Measurements from ENCODE around the gene PCOLCE2. TPM values are rescaled to one million over a fixed set of nuclear protein-coding genes. Genes with fewer than 3 reads are reported as not detected.
A peak's percentile ranks its signal among the peaks of the same experiment; 100 is the strongest.

Gene PCOLCE2
- total and polyA plus RNA-seq, 8 donors: 0.23 to 2.5 (median 0.66) TPM

DNA sequence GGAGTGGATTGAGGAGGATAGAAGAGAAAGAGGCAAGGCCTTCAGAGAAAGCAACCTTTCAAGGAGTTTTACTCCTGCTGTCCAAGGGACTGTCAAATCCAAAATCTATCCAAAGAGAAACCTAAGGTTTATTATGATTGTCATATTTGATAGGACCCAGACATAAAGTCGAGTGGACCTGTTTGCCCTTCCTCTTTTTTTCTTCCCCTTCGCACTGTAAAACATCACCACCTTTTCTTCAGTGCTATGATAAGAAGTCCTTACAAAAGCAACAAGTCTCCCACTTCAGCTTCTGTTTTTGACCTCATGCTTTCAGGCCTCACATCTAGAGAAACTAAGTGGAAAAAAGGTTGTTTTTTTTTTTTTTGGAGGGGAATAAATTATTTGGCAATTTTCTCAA is 92.1 kb downstream of the PCOLCE2 start:
- 59 to 75% methylated on average over 2 of the region's 2 CpGs for WGBS, 2 donors
- intact Hi-C loops (cut with DNase I): no loop called here
- Histone ChIP-seq H3K27me3 (no peaks in the 10 kb centered on the region), H3K4me3 (no peak overlapping the region), H3K4me1 (no peaks in the 10 kb centered on the region), H3K36me3 (no peaks in the 10 kb centered on the region), H3K27ac (no peak overlapping the region), H3K9me3 (no peaks in the 10 kb centered on the region)
- DNase-seq (no peak), ATAC-seq (no peak), FAIRE-seq (no peak)
- TF ChIP-seq, protein P1, sequence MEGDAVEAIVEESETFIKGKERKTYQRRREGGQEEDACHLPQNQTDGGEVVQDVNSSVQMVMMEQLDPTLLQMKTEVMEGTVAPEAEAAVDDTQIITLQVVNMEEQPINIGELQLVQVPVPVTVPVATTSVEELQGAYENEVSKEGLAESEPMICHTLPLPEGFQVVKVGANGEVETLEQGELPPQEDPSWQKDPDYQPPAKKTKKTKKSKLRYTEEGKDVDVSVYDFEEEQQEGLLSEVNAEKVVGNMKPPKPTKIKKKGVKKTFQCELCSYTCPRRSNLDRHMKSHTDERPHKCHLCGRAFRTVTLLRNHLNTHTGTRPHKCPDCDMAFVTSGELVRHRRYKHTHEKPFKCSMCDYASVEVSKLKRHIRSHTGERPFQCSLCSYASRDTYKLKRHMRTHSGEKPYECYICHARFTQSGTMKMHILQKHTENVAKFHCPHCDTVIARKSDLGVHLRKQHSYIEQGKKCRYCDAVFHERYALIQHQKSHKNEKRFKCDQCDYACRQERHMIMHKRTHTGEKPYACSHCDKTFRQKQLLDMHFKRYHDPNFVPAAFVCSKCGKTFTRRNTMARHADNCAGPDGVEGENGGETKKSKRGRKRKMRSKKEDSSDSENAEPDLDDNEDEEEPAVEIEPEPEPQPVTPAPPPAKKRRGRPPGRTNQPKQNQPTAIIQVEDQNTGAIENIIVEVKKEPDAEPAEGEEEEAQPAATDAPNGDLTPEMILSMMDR (IDR thresholded peaks at IDR 0.05): no peak

DNA sequence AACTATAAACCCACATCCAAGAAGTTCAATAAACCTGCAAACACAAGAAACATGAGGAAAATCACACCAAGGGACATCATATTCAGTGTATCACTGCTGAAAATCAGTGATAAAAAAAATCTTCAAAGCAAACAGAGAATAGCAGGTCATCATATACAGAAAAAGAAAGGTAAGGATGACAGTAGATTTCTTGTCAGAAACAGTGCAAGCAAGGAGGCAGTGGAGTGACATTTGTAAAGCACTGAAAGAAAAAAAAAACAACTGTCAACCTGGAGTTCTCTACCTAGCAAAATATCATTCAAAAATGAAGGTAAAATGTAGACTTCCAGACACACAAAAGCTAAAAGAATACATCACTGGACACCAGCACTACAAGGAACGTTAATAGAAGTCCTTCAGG is 93.6 kb downstream of the PCOLCE2 start:
- Histone ChIP-seq H3K36me3 (no peaks in the 10 kb centered on the region), H3K27ac (no peak overlapping the region), H3K27me3 (no peaks in the 10 kb centered on the region), H3K9me3 (no peaks in the 10 kb centered on the region), H3K4me1 (no peaks in the 10 kb centered on the region), H3K4me3 (no peak overlapping the region)
- ATAC-seq (no peak), DNase-seq (no peak), FAIRE-seq (no peak)
- TF ChIP-seq, protein P1 (IDR thresholded peaks at IDR 0.05): no peak
- intact Hi-C loops (cut with DNase I): no loop called here
- WGBS, 2 donors: 57 to 70% methylated on average over 1 of the region's 1 CpG

DNA sequence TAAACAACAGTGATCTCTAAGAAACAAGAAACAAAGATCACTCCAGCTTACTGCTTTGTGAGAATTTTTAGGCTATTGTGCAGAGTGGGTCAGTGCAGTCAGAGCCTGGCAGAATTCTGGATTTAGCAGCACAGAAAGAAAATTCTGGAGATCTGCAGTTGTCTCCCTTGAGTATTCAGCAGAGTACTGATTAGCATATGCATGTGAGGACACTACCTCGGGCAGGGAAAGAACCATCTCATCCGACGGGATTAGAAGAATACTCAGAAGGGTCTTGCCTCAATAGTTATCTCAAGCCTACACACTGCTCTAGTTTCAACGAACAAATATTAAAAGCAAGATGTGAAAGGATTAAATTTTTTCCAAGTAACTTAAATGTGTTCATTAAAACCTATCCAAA is 94.4 kb downstream of the PCOLCE2 start:
- FAIRE-seq (no peak), ATAC-seq (no peak), DNase-seq (no peak)
- no peaks in the 10 kb centered on the region for H3K9me3 ChIP-seq
- no peaks in the 10 kb centered on the region for H3K36me3 ChIP-seq
- H3K27me3 ChIP-seq: no peaks in the 10 kb centered on the region
- H3K4me1 ChIP-seq: no peaks in the 10 kb centered on the region
- intact Hi-C loops (cut with DNase I): no loop called here
- H3K27ac ChIP-seq: no peak overlapping the region
- no peak overlapping the region for H3K4me3 ChIP-seq
- 76 to 78% methylated on average over 4 of the region's 4 CpGs for WGBS, 2 donors
- TF ChIP-seq, protein P1 (IDR thresholded peaks at IDR 0.05): no peak

DNA sequence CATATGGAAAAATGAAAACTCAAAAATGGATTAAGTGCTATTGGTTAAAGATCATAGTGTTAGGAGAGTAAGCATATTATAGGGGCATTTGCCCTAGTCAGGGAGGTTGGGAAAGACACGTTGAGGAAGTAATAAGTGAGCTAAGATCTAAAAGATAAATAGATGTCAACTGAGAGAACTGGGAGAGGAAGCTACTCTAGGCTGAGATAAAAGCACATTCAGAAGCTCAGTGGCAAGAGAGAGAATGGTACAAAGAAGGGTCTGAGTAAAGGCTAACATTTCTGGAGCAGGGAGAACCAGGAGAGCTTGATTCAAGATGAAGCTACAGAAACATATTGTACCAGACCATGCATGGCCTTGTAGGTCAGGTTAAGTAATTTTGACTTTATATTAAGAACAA is 101.2 kb downstream of the PCOLCE2 start:
- no peaks in the 10 kb centered on the region for H3K36me3 ChIP-seq
- ATAC-seq: no peak
- H3K27me3 ChIP-seq: no peaks in the 10 kb centered on the region
- intact Hi-C loops (cut with DNase I): no loop called here
- FAIRE-seq: no peak
- no peak overlapping the region for H3K4me3 ChIP-seq
- no peaks in the 10 kb centered on the region for H3K4me1 ChIP-seq
- TF ChIP-seq, protein P1 (IDR thresholded peaks at IDR 0.05): no peak
- no peak overlapping the region for H3K27ac ChIP-seq
- 51 to 54% methylated on average over 1 of the region's 1 CpG for WGBS, 2 donors
- DNase-seq: no peak
- H3K9me3 ChIP-seq: no peaks in the 10 kb centered on the region

DNA sequence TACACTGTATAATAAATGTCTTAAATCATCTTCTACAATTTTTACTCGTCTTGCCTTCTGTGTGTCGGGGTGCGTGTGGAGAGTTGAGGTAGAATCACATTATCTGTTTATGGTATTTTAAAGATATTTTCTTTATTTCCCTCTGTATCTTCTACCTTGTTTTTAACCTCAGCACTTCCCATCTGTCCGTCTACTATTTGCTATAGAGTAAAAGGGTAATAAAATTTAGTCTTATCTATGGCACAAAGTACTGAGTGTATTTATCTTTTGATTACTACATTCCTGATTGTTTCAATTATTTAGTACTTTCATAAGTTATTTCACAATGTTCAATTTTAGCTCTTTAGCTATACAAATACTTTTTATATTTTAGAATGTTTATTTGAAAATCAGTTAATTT is 102.9 kb downstream of the PCOLCE2 start:
- Histone ChIP-seq H3K4me1 (no peaks in the 10 kb centered on the region), H3K27ac (no peak overlapping the region), H3K9me3 (no peaks in the 10 kb centered on the region), H3K36me3 (no peaks in the 10 kb centered on the region), H3K27me3 (no peaks in the 10 kb centered on the region), H3K4me3 (no peak overlapping the region)
- DNase-seq (no peak), FAIRE-seq (peak; percentile 74), ATAC-seq (no peak)
- TF ChIP-seq, protein P1 (IDR thresholded peaks at IDR 0.05): no peak
- intact Hi-C loops (cut with DNase I): no loop called here
- 75 to 77% methylated on average over 4 of the region's 4 CpGs for WGBS, 2 donors
